Lower lobe of right lung (tissue), 2 donors: ENCODE measurements around the gene ARL8A. TPM values are rescaled to one million over a fixed set of nuclear protein-coding genes. Genes with fewer than 3 reads are reported as not detected.

Experiments used
- ATAC-seq, 2 donors: fragments of 200-7000 bp; cut with Tn5 transposase; one replicate each; pipeline ENCODE4 v1.9.1; 2020 to 2022; ENCODE audit warnings: mild to moderate bottlenecking in 2 of 2, moderate library complexity in 2 of 2
- DNase-seq: peaks from one replicate; pipeline ENCODE4 v3.0.0-alpha.2; 2020
- H3K27ac ChIP-seq: fragments of 200-600 bp; one replicate; pipeline ENCODE4 v1.8.0; 2022
- H3K27me3 ChIP-seq: fragments of 200-600 bp; one replicate; pipeline ENCODE4 v1.8.0; 2022; ENCODE audit warnings: low read depth
- H3K36me3 ChIP-seq: fragments of 200-600 bp; one replicate; pipeline ENCODE4 v1.8.0; 2022; ENCODE audit warnings: mild to moderate bottlenecking
- H3K4me1 ChIP-seq: fragments of 200-600 bp; one replicate; pipeline ENCODE4 v1.8.0; 2022
- H3K4me3 ChIP-seq: fragments of 200-600 bp; one replicate; pipeline ENCODE4 v1.8.0; 2022; ENCODE audit warnings: mild to moderate bottlenecking
- H3K9me3 ChIP-seq: fragments of 200-600 bp; one replicate; pipeline ENCODE4 v1.8.0; 2022
- CTCF ChIP-seq: fragments of 200-600 bp; IDR thresholded peaks from one replicate; pipeline ENCODE4 v1.8.0; 2022; ENCODE audit warnings: antibody characterized with exemption, mild to moderate bottlenecking
- intact Hi-C: fragments of 100-400 bp; cut with DNase I; formaldehyde crosslinking; loops from one replicate; pipeline ENCODE4 v1.11.0; 2022
- total RNA-seq: library from RNA; stranded (reverse); fragmentation: NEBNext Ultra II Directional; extraction: Animal tissue kit (Norgen Biotek cat#: 25700); gene quantifications from one replicate; pipeline ENCODE4 v1.2.1, GENCODE V29; 2021
- donor health status: DM: no; HTN: yes; CAD: no; lungs with severe emphysema.

Gene ARL8A
- total RNA-seq, 1 donor from 2014 or later, result 98.0 TPM

- peaks cover 20% of the 10 kb centered on the region for H3K27me3 ChIP-seq
- H3K9me3 ChIP-seq, result no peaks in the 10 kb centered on the region
- H3K36me3 ChIP-seq, result no peaks in the 10 kb centered on the region
- H3K4me3 ChIP-seq, result no peak overlapping the region
- ATAC-seq (no peak), DNase-seq (no peak)
- H3K4me1 ChIP-seq, result peaks cover 6% of the 10 kb centered on the region
- TF ChIP-seq CTCF, result no peak
- no peak overlapping the region for H3K27ac ChIP-seq
- intact Hi-C loops, result loop anchor here (10.0 kb wide), 1 partner anchor 125 kb away; no protein-coding TSS in a partner anchor
Measured at GRCh38 chr1:202189918-202190715, 45.6 kb upstream of the ARL8A start.

- Histone ChIP-seq H3K9me3 (no peaks in the 10 kb centered on the region), H3K4me1 (peaks cover 10% of the 10 kb centered on the region), H3K27ac (no peak overlapping the region), H3K36me3 (no peaks in the 10 kb centered on the region), H3K27me3 (peaks cover 22% of the 10 kb centered on the region), H3K4me3 (no peak overlapping the region)
- TF ChIP-seq CTCF, result peak; percentile 91
- DNase-seq (peak; percentile 87), ATAC-seq (peak; percentile 66 to 68)
- intact Hi-C loops, result no loop called here
Measured at GRCh38 chr1:202189001-202189790, 44.7 kb upstream of the ARL8A start.

GRCh38 chr1:202187697-202188407, 43.3 kb upstream of the ARL8A start:
- Histone ChIP-seq H3K27ac (no peak overlapping the region), H3K4me3 (no peak overlapping the region), H3K36me3 (no peaks in the 10 kb centered on the region), H3K9me3 (no peaks in the 10 kb centered on the region), H3K4me1 (peaks cover 4% of the 10 kb centered on the region), H3K27me3 (peaks cover 8% of the 10 kb centered on the region)
- intact Hi-C loops, result no loop called here
- no peak for DNase-seq
- TF ChIP-seq CTCF, result no peak
- ATAC-seq, result no peak

- peak; percentile 56 to 77 for ATAC-seq
- Histone ChIP-seq H3K36me3 (no peaks in the 10 kb centered on the region), H3K27me3 (peaks cover 4% of the 10 kb centered on the region), H3K9me3 (no peaks in the 10 kb centered on the region), H3K27ac (no peak overlapping the region), H3K4me1 (peaks cover 4% of the 10 kb centered on the region), H3K4me3 (no peak overlapping the region)
- TF ChIP-seq CTCF, result no peak
- intact Hi-C loops, result no loop called here
- DNase-seq, result peak; percentile 78
Measured at GRCh38 chr1:202187041-202187671, 42.6 kb upstream of the ARL8A start.

GRCh38 chr1:202186327-202186726, 41.8 kb upstream of the ARL8A start:
- no peak for TF ChIP-seq CTCF
- no peak for DNase-seq
- Histone ChIP-seq H3K9me3 (no peaks in the 10 kb centered on the region), H3K4me1 (peaks cover 4% of the 10 kb centered on the region), H3K36me3 (no peaks in the 10 kb centered on the region), H3K27ac (no peak overlapping the region), H3K27me3 (peaks cover 4% of the 10 kb centered on the region), H3K4me3 (no peak overlapping the region)
- no peak for ATAC-seq
- intact Hi-C loops, result no loop called here
